Body of pancreas (tissue), 4 donors: Measurements from ENCODE around the gene TUT4. TPM values are rescaled to one million over a fixed set of nuclear protein-coding genes. Genes with fewer than 3 reads are reported as not detected.

Experiments used
- ATAC-seq: fragments of 150-250 bp; one replicate; pipeline ENCODE4 v1.9.1; 2016
- DNase-seq, 4 donors: peaks; one replicate each; pipeline ENCODE4 v3.0.0-alpha.2; 2019
- H3K27ac ChIP-seq, 4 donors: fragments of 200-600 bp; sonication (generic); 1 replicate in 3 of 4; 2 replicates in 1 of 4; pipeline versions ENCODE4 v1.5.1 to v1.6.1; 2016 to 2019; ENCODE audit warnings: mild to moderate bottlenecking in 1 of 4, mixed read lengths in 1 of 4, moderate library complexity in 1 of 4
- H3K27me3 ChIP-seq, 2 donors: fragments of 200-600 bp; sonication (generic); one replicate each; pipeline ENCODE4 v1.6.0; 2016; ENCODE audit warnings: mild to moderate bottlenecking in 1 of 2
- H3K36me3 ChIP-seq, 2 donors: fragments of 200-600 bp; sonication (generic); replicated peaks in 1 of 2; 2 replicates each; pipeline ENCODE4 v1.5.1; 2016; ENCODE audit warnings: low read depth in 2 of 2; ENCODE audit not compliant: insufficient read depth in 1 of 2
- H3K4me1 ChIP-seq: fragments of 200-600 bp; sonication (generic); one replicate; pipeline ENCODE4 v1.6.0; 2016
- H3K4me3 ChIP-seq, 2 donors: fragments of 200-600 bp; sonication (generic); 1 replicate in 1 of 2; 2 replicates in 1 of 2; pipeline ENCODE4 v1.5.1; 2016 to 2019
- H3K9me3 ChIP-seq, 3 donors: fragments of 200-600 bp; sonication (generic); 1 replicate in 2 of 3; 2 replicates in 1 of 3; pipeline ENCODE4 v1.5.1; 2016
- CTCF ChIP-seq, 7 experiments: fragments of 450-650 bp in 4 of 7; fragments of 200-600 bp in 3 of 7; sonication (generic) in 3 of 7; IDR thresholded peaks; one replicate each; pipeline ENCODE4 v1.5.1; 2016 to 2019; ENCODE audit warnings: antibody characterized with exemption in 7 of 7
- POLR2A ChIP-seq, 3 donors: fragments of 450-650 bp; IDR thresholded peaks; one replicate each; pipeline ENCODE4 v1.6.1; 2016; ENCODE audit warnings: antibody characterized with exemption in 3 of 3, mild to moderate bottlenecking in 2 of 3
- WGBS, 2 donors: methylation state at CpG; one replicate each; pipeline ENCODE4 v1.1.5; 2017; 5-methylcytosine and 5-hydroxymethylcytosine counted together
- intact Hi-C: fragments of 100-400 bp; cut with DNase I; formaldehyde crosslinking; loops from one replicate; pipeline ENCODE4 v1.15.1; 2023
- total RNA-seq, 2 donors: library from RNA; depleted of rRNA; stranded (reverse); fragments of >200 nt; gene quantifications; one replicate each; pipeline ENCODE4 v1.1.0, GENCODE V29; 2016

The TUT4 gene
- total RNA-seq, 2 donors from 2014 or later = 41.8 to 59.3 TPM

- H3K4me3 ChIP-seq = no peak overlapping the region
- H3K27me3 ChIP-seq = no peaks in the 10 kb centered on the region
- 94 to 95% methylated on average over 10 of the region's 10 CpGs for WGBS, 2 donors
- no peak overlapping the region for H3K27ac ChIP-seq
- no peaks in the 10 kb centered on the region for H3K9me3 ChIP-seq
- intact Hi-C loops = no loop called here
- TF ChIP-seq POLR2A (IDR thresholded peaks at IDR 0.05) = no peak
- no peaks in the 10 kb centered on the region for H3K4me1 ChIP-seq
- H3K36me3 ChIP-seq = peaks cover 13 to 44% of the 10 kb centered on the region in 2 donors
- ATAC-seq (no peak), DNase-seq (no peak)
Measured at GRCh38 chr1:52413410-52413989, 139.4 kb downstream of the TUT4 start.

GRCh38 chr1:52404975-52405338 is 147.9 kb downstream of the TUT4 start:
- intact Hi-C loops = no loop called here
- no peaks in the 10 kb centered on the region for H3K27me3 ChIP-seq
- no peak for DNase-seq
- peaks cover 21% of the 10 kb centered on the region for H3K4me1 ChIP-seq
- peaks cover 0 to 7% of the 10 kb centered on the region in 2 donors for H3K36me3 ChIP-seq
- peak overlapping the region; percentile 56 to 97 (median 84) for H3K27ac ChIP-seq
- WGBS, 2 donors = 1 to 2% methylated on average over 4 to 8 of the region's 8 CpGs
- H3K9me3 ChIP-seq = no peaks in the 10 kb centered on the region
- H3K4me3 ChIP-seq = peak overlapping the region; percentile 50 to 59
- no peak for ATAC-seq
- TF ChIP-seq CTCF (IDR thresholded peaks at IDR 0.05) = no peak
- no peak for TF ChIP-seq POLR2A (IDR thresholded peaks at IDR 0.05)

- Histone ChIP-seq H3K27me3 (no peaks in the 10 kb centered on the region), H3K4me1 (peaks cover 21% of the 10 kb centered on the region), H3K9me3 (no peaks in the 10 kb centered on the region), H3K27ac (peak within 1 kb of the TSS; percentile 56 to 97 (median 84)), H3K4me3 (peak within 1 kb of the TSS; percentile 59 to 68), H3K36me3 (peaks cover 0 to 4% of the 10 kb centered on the region in 2 donors)
- TF ChIP-seq CTCF (IDR thresholded peaks at IDR 0.05) (peak; percentile 23 to 83 (median 51)), POLR2A (IDR thresholded peaks at IDR 0.05) (peak in 2 of 3 donors; percentile 70 to 79)
- DNase-seq (peak; percentile 98 to 100 (median 98)), ATAC-seq (peak; percentile 100)
- 0% methylated on average over 42 to 57 of the region's 57 CpGs for WGBS, 2 donors
- intact Hi-C loops = no loop called here
Measured at GRCh38 chr1:52404116-52404974, 148.5 kb downstream of the TUT4 start, which contains the start of the genes ORC1 and PRPF38A. Gene ORC1 (minus strand): TSS chr1:52404423. CDS start chr1:52402223, 2,200 bp downstream. Gene PRPF38A (plus strand): TSS chr1:52404602. CDS start chr1:52404750, 148 bp downstream.

- H3K27ac ChIP-seq = peak overlapping the region in 3 of 4 donors; percentile 36 to 97 (median 89)
Measured at GRCh38 chr1:52403566-52404115, 149.3 kb downstream of the TUT4 start.

More at GRCh38 chr1:52403566-52404115, 149.3 kb downstream of the TUT4 start:
- intact Hi-C loops = no loop called here
- TF ChIP-seq POLR2A (IDR thresholded peaks at IDR 0.05) (no peak), CTCF (IDR thresholded peaks at IDR 0.05) (no peak)
- no peaks in the 10 kb centered on the region for H3K27me3 ChIP-seq
- H3K9me3 ChIP-seq = no peaks in the 10 kb centered on the region
- H3K4me3 ChIP-seq = peak overlapping the region; percentile 35 to 68
- WGBS, 2 donors = 0% methylated on average over 15 to 16 of the region's 16 CpGs
- H3K36me3 ChIP-seq = no peaks in the 10 kb centered on the region
- peaks cover 21% of the 10 kb centered on the region for H3K4me1 ChIP-seq
- DNase-seq (peak in 3 of 4 donors; percentile 12 to 17 (median 17)), ATAC-seq (peak; percentile 16)
